ENCODE data around the gene RTL5. TPM values are rescaled to one million over a fixed set of nuclear protein-coding genes. Genes with fewer than 3 reads are reported as not detected.

The RTL5 gene
- total and polyA plus RNA-seq, 10 of the 15 experiments (the other 5 are each of a cell fraction or from before 2014, with no cell fraction given), result under 0.01 to 0.10 (median 0.03) TPM; not detected in 5

GRCh38 chrX:72081605-72082320 lies 50.0 kb downstream of the RTL5 start (continued):
- TF ChIP-seq ZZZ3 (IDR thresholded peaks at IDR 0.05; ENCODE audit: control insufficient read depth, insufficient read length, low read depth) (no peak), SMARCA5 (IDR thresholded peaks at IDR 0.05) (no peak), CHD2 (IDR thresholded peaks at IDR 0.05; ENCODE audit: borderline replicate concordance, low read depth, low read length) (no peak)

DNA sequence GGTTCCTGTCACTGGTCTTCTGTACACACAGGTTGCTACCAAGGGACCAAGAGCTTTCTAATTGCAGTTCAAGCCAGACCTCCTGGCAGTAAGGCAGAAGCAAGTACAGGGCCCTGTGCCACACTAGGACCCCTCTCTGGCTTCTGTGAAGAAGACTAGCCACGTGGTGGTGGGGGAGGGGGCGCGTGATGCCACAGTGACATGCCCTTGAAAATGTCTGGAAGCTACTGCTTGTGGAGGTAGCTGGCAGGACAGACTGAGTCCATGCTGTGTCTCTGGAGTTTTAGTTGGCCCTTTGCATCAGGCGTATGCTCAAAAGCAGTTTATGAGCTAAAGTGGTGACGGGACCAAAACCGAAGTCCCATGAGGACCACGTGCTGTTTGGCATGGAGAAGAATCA lies 50.9 kb downstream of the RTL5 start:
- Histone ChIP-seq H3K4me1 (ENCODE audit: control insufficient read depth, insufficient read depth, low read length) (no peaks in the 10 kb centered on the region), H3K36me3 (ENCODE audit: control insufficient read depth in 2 of 2, insufficient read depth in 2 of 2, low read length in 1 of 2) (no peaks in the 10 kb centered on the region), H3K9me3 (replicated peaks; ENCODE audit: control insufficient read depth, insufficient read depth, low read length) (no peaks in the 10 kb centered on the region), H3K9ac (ENCODE audit: control insufficient read depth, insufficient read depth, low read length) (no peak overlapping the region), H4K20me1 (ENCODE audit: control insufficient read depth, insufficient read depth) (no peaks in the 10 kb centered on the region), H3K79me2 (ENCODE audit: control insufficient read depth, insufficient read depth, low read length) (no peaks in the 10 kb centered on the region), H3K4me2 (ENCODE audit: control insufficient read depth, insufficient read depth) (no peak overlapping the region), H2AFZ (ENCODE audit: control insufficient read depth, low read depth, low read length) (no peak overlapping the region), H3K4me3 (no peak overlapping the region), H3K27me3 (replicated peaks in 1 of 2; ENCODE audit: control insufficient read depth in 2 of 2, insufficient read depth in 2 of 2, low read length in 1 of 2) (peaks cover 0 to 2% of the 10 kb centered on the region in 2 experiments; a peak in 1 of 4 replicates), H3K27ac (ENCODE audit: control insufficient read depth, insufficient read depth) (no peak overlapping the region)
- WGBS (ENCODE audit: insufficient coverage, insufficient replicate concordance, low lambda C conversion rate, missing lambda C conversion rate), result 48% methylated on average over 7 of the region's 7 CpGs
- intact Hi-C loops (cut with micrococcal nuclease; ENCODE audit: unreplicated experiment), result no loop called here
- SMC1A ChIA-PET (ENCODE audit: uncharacterized antibody, unreplicated experiment), result no interaction called here
- no TSS peak for BruUV-seq (replicated peaks)
- RAD21 ChIA-PET (ENCODE audit: unreplicated experiment), result no interaction called here
- ATAC-seq (no peak), FAIRE-seq (no peak), DNase-seq (ENCODE audit: low read depth, low spot score) (no peak)
- POLR2A ChIA-PET, result no interaction called here
- CTCF ChIA-PET, result interaction anchor here (0.7 kb wide), 1 partner anchor 43 kb away, joined by 3 read pairs; no protein-coding TSS in a partner anchor
- in situ Hi-C loops (cut with MboI), result no loop called here
- TF ChIP-seq SUPT20H (IDR thresholded peaks at IDR 0.05; ENCODE audit: borderline replicate concordance, control insufficient read depth, low read depth, low read length) (no peak), ASH2L (IDR thresholded peaks at IDR 0.05; ENCODE audit: borderline replicate concordance, low read depth) (no peak), ESRRA (IDR thresholded peaks at IDR 0.05; ENCODE audit: low read length) (no peak), NFYB (IDR thresholded peaks at IDR 0.05; ENCODE audit: insufficient read depth, low read depth, low read length) (no peak), TAF1 (IDR thresholded peaks at IDR 0.05; ENCODE audit: borderline replicate concordance, low read depth, low read length) (no peak), IKZF1 (conservative IDR thresholded peaks at IDR 0.05) (no peak), GABPA (IDR thresholded peaks at IDR 0.05; ENCODE audit: low read depth) (no peak), TCF12 (IDR thresholded peaks at IDR 0.05; ENCODE audit: low read depth, low read length) (no peak), RUNX3 (IDR thresholded peaks at IDR 0.05; ENCODE audit: low read length) (no peak), SMARCA5 (IDR thresholded peaks at IDR 0.05) (no peak)
- TF ChIP-seq, protein P1, sequence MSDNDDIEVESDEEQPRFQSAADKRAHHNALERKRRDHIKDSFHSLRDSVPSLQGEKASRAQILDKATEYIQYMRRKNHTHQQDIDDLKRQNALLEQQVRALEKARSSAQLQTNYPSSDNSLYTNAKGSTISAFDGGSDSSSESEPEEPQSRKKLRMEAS (IDR thresholded peaks at IDR 0.05; ENCODE audit: low read depth, low read length), result no peak
- TF ChIP-seq, protein P2, sequence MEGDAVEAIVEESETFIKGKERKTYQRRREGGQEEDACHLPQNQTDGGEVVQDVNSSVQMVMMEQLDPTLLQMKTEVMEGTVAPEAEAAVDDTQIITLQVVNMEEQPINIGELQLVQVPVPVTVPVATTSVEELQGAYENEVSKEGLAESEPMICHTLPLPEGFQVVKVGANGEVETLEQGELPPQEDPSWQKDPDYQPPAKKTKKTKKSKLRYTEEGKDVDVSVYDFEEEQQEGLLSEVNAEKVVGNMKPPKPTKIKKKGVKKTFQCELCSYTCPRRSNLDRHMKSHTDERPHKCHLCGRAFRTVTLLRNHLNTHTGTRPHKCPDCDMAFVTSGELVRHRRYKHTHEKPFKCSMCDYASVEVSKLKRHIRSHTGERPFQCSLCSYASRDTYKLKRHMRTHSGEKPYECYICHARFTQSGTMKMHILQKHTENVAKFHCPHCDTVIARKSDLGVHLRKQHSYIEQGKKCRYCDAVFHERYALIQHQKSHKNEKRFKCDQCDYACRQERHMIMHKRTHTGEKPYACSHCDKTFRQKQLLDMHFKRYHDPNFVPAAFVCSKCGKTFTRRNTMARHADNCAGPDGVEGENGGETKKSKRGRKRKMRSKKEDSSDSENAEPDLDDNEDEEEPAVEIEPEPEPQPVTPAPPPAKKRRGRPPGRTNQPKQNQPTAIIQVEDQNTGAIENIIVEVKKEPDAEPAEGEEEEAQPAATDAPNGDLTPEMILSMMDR (IDR thresholded peaks at IDR 0.05 in 2 of 3, conservative IDR thresholded peaks at IDR 0.05 in 1 of 3; ENCODE audit: control insufficient read depth in 2 of 3, extremely low read depth in 1 of 3, insufficient read depth in 1 of 3, low read depth in 3 of 3, low read length in 3 of 3), result no peak
- TF ChIP-seq, protein P3, sequence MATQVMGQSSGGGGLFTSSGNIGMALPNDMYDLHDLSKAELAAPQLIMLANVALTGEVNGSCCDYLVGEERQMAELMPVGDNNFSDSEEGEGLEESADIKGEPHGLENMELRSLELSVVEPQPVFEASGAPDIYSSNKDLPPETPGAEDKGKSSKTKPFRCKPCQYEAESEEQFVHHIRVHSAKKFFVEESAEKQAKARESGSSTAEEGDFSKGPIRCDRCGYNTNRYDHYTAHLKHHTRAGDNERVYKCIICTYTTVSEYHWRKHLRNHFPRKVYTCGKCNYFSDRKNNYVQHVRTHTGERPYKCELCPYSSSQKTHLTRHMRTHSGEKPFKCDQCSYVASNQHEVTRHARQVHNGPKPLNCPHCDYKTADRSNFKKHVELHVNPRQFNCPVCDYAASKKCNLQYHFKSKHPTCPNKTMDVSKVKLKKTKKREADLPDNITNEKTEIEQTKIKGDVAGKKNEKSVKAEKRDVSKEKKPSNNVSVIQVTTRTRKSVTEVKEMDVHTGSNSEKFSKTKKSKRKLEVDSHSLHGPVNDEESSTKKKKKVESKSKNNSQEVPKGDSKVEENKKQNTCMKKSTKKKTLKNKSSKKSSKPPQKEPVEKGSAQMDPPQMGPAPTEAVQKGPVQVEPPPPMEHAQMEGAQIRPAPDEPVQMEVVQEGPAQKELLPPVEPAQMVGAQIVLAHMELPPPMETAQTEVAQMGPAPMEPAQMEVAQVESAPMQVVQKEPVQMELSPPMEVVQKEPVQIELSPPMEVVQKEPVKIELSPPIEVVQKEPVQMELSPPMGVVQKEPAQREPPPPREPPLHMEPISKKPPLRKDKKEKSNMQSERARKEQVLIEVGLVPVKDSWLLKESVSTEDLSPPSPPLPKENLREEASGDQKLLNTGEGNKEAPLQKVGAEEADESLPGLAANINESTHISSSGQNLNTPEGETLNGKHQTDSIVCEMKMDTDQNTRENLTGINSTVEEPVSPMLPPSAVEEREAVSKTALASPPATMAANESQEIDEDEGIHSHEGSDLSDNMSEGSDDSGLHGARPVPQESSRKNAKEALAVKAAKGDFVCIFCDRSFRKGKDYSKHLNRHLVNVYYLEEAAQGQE (IDR thresholded peaks at IDR 0.05; ENCODE audit: low read depth, low read length), result no peak
- TF ChIP-seq, protein P4, sequence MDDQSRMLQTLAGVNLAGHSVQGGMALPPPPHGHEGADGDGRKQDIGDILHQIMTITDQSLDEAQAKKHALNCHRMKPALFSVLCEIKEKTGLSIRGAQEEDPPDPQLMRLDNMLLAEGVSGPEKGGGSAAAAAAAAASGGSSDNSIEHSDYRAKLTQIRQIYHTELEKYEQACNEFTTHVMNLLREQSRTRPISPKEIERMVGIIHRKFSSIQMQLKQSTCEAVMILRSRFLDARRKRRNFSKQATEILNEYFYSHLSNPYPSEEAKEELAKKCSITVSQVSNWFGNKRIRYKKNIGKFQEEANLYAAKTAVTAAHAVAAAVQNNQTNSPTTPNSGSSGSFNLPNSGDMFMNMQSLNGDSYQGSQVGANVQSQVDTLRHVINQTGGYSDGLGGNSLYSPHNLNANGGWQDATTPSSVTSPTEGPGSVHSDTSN (IDR thresholded peaks at IDR 0.05; ENCODE audit: insufficient replicate concordance, low read depth, low read length), result no peak

Measured in GM12878 (cell line).